ENCODE results near the gene MCTP1. TPM values are rescaled to one million over a fixed set of nuclear protein-coding genes. Genes with fewer than 3 reads are reported as not detected.

The MCTP1 gene
- total RNA-seq, 1 donor from 2014 or later, result 12.8 TPM

DNA sequence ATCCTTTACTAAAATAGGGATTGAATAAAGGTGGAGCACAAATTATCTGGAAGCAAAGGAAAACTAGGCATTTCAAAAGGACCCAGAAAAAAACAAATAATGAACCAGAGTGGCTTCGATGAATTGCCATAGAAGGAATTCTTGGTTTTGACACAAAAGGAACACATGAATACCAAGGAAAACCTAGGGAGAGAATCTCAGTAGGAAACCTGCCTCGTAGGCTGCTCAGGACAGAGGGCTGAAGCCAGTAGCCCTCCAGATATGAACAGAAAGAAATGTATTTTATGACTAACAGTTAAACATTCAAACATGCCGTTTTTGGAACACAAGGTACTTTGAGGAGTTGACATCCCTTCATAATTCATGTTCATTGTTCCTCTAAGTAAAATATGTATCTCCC is 420.9 kb downstream of the MCTP1 start:
- DNase-seq (ENCODE audit: extremely low spot score in 2 of 2), result no peak
- no peaks in the 10 kb centered on the region for H3K9me3 ChIP-seq
- H3K27me3 ChIP-seq, result no peaks in the 10 kb centered on the region
- no peaks in the 10 kb centered on the region for H3K4me1 ChIP-seq
- TF ChIP-seq POLR2AphosphoS5 (IDR thresholded peaks at IDR 0.05; ENCODE audit: insufficient read depth in 1 of 2, low read depth in 1 of 2) (no peak), POLR2A (IDR thresholded peaks at IDR 0.05) (no peak)
- TF ChIP-seq, protein P1, sequence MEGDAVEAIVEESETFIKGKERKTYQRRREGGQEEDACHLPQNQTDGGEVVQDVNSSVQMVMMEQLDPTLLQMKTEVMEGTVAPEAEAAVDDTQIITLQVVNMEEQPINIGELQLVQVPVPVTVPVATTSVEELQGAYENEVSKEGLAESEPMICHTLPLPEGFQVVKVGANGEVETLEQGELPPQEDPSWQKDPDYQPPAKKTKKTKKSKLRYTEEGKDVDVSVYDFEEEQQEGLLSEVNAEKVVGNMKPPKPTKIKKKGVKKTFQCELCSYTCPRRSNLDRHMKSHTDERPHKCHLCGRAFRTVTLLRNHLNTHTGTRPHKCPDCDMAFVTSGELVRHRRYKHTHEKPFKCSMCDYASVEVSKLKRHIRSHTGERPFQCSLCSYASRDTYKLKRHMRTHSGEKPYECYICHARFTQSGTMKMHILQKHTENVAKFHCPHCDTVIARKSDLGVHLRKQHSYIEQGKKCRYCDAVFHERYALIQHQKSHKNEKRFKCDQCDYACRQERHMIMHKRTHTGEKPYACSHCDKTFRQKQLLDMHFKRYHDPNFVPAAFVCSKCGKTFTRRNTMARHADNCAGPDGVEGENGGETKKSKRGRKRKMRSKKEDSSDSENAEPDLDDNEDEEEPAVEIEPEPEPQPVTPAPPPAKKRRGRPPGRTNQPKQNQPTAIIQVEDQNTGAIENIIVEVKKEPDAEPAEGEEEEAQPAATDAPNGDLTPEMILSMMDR (IDR thresholded peaks at IDR 0.05), result no peak
- no peak overlapping the region for H3K4me3 ChIP-seq
- H3K36me3 ChIP-seq, result no peaks in the 10 kb centered on the region
- intact Hi-C loops (cut with DNase I), result no loop called here
- H3K27ac ChIP-seq, result no peak overlapping the region

DNA sequence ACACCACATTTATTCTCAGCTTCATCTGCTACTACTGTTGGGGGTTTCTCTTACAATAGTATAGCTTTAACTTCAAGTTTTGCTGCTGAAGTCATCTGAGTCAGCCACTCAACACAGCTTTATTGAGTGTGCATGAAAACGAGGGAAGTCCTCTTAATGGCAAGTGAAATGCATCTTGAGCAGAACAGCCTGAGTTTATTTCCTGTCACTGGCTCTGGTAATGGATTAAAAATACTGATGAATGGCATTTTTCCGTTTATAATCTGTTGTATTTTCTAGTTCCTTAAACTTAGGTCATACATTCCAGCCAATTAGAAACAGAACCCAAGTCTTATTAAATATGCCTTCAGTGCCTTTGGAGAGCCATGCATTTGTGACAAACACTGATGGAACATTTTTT is 427.8 kb downstream of the MCTP1 start:
- no peaks in the 10 kb centered on the region for H3K36me3 ChIP-seq
- no peak overlapping the region for H3K4me3 ChIP-seq
- no peaks in the 10 kb centered on the region for H3K9me3 ChIP-seq
- no peak for DNase-seq (ENCODE audit: extremely low spot score in 2 of 2)
- intact Hi-C loops (cut with DNase I), result no loop called here
- no peaks in the 10 kb centered on the region for H3K27me3 ChIP-seq
- no peak for TF ChIP-seq POLR2AphosphoS5 (IDR thresholded peaks at IDR 0.05; ENCODE audit: insufficient read depth in 1 of 2, low read depth in 1 of 2)
- no peak for TF ChIP-seq POLR2A (IDR thresholded peaks at IDR 0.05)
- TF ChIP-seq, protein P1 (IDR thresholded peaks at IDR 0.05), result no peak
- H3K4me1 ChIP-seq, result no peaks in the 10 kb centered on the region
- no peak overlapping the region for H3K27ac ChIP-seq

DNA sequence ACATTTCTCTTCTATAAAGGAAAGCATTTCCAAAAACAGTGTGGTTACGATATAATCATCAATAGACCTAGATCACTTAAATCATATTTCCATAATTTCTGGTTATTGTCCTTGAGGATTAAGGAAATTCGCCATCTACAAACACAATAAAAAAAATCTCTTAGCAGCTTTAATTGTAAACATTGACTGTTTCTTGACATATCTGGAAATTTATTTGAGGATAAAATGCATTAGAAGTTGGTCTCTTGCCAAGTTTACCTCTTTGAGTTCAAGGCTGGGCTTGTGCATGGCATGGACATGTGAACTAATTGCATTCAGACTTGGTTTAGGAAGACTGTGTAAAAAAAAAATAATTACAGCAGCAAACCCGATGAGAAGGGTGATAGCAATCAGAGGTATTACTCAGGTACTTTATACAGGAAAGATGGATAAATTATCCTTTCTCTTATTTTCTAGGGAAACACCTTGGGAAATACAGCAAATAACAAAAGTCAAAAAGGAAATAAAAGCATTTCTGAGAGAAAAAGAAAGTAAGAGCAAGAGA is 428.6 kb downstream of the MCTP1 start:
- Histone ChIP-seq H3K4me1 (no peaks in the 10 kb centered on the region), H3K27ac (no peak overlapping the region), H3K4me3 (no peak overlapping the region), H3K9me3 (no peaks in the 10 kb centered on the region), H3K27me3 (no peaks in the 10 kb centered on the region), H3K36me3 (no peaks in the 10 kb centered on the region)
- intact Hi-C loops (cut with DNase I), result no loop called here
- TF ChIP-seq, protein P1 (IDR thresholded peaks at IDR 0.05), result no peak
- TF ChIP-seq POLR2AphosphoS5 (IDR thresholded peaks at IDR 0.05; ENCODE audit: insufficient read depth in 1 of 2, low read depth in 1 of 2), result no peak
- no peak for TF ChIP-seq POLR2A (IDR thresholded peaks at IDR 0.05)
- DNase-seq (ENCODE audit: extremely low spot score in 2 of 2), result no peak

DNA sequence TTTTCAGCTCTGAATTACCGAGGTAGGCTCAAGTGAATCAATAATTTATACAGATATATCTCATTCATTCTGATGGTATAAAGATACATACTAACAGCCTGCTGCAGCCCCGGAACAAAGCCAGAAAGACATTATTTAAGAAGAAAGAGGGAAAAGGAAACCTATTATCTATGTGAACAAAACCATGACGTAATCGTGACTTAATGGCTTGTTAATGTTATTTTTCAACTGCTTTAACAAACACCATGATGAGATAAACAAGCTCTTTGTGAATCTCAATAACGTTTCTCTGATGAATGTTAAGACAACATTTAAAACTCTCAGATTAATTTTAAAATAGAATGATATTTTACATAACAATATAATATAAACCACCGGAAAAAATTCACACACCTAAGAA is 429.4 kb downstream of the MCTP1 start:
- intact Hi-C loops (cut with DNase I), result no loop called here
- H3K4me1 ChIP-seq, result no peaks in the 10 kb centered on the region
- H3K27me3 ChIP-seq, result no peaks in the 10 kb centered on the region
- H3K9me3 ChIP-seq, result no peaks in the 10 kb centered on the region
- no peak overlapping the region for H3K4me3 ChIP-seq
- no peaks in the 10 kb centered on the region for H3K36me3 ChIP-seq
- no peak overlapping the region for H3K27ac ChIP-seq
- TF ChIP-seq, protein P1 (IDR thresholded peaks at IDR 0.05), result no peak
- TF ChIP-seq POLR2AphosphoS5 (IDR thresholded peaks at IDR 0.05; ENCODE audit: insufficient read depth in 1 of 2, low read depth in 1 of 2) (no peak), POLR2A (IDR thresholded peaks at IDR 0.05) (no peak)
- DNase-seq (ENCODE audit: extremely low spot score in 2 of 2), result no peak

DNA sequence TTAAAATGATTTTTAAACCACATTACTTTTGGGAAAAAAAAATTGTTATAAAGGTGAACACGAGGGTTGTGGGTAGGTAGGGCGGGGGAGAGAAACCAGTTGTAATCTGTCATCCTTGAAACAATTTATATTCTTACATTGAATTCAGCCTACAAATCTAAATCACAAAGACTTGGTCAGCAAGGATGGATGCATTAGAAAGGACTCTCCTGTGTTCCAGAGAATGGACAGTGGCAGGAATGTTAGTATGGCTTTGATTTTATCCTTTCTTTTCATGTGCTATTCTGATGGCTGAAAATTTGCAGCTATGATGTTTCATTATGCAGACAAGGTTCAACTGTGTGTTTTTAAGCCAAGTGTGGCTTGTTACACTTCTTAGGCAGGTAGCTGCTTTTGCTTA is 431.8 kb downstream of the MCTP1 start:
- no peaks in the 10 kb centered on the region for H3K27me3 ChIP-seq
- H3K9me3 ChIP-seq, result no peaks in the 10 kb centered on the region
- H3K27ac ChIP-seq, result no peak overlapping the region
- no peak for TF ChIP-seq POLR2A (IDR thresholded peaks at IDR 0.05)
- TF ChIP-seq POLR2AphosphoS5 (IDR thresholded peaks at IDR 0.05; ENCODE audit: insufficient read depth in 1 of 2, low read depth in 1 of 2), result no peak
- TF ChIP-seq, protein P1 (IDR thresholded peaks at IDR 0.05), result no peak
- H3K4me1 ChIP-seq, result no peaks in the 10 kb centered on the region
- intact Hi-C loops (cut with DNase I), result no loop called here
- no peak overlapping the region for H3K4me3 ChIP-seq
- no peaks in the 10 kb centered on the region for H3K36me3 ChIP-seq
- no peak for DNase-seq (ENCODE audit: extremely low spot score in 2 of 2)

All from vagina (tissue), 2 donors.